Head of caudate nucleus (tissue), 42 donors: ENCODE measurements around the gene TRAF7.
A peak's percentile ranks its signal among the peaks of the same experiment; 100 is the strongest.

Source experiments
- DNase-seq, 42 donors: peaks; one replicate each; pipeline versions ENCODE4 v3.0.0 to v3.0.0-alpha.2; 2020 to 2021; ENCODE audit warnings: mixed read lengths in 7 of 42
- intact Hi-C: fragments of 100-400 bp; cut with DNase I; formaldehyde crosslinking; loops from one replicate; pipeline ENCODE4 v1.15.0; 2022

Gene TRAF7

GRCh38 chr16:2205967-2206313, 50.4 kb downstream of the TRAF7 start:
- DNase-seq, result no peak
- intact Hi-C loops, result no loop called here

- intact Hi-C loops, result no loop called here
- DNase-seq, result no peak
Measured at GRCh38 chr16:2206420-2206779, 50.8 kb downstream of the TRAF7 start.

DNA sequence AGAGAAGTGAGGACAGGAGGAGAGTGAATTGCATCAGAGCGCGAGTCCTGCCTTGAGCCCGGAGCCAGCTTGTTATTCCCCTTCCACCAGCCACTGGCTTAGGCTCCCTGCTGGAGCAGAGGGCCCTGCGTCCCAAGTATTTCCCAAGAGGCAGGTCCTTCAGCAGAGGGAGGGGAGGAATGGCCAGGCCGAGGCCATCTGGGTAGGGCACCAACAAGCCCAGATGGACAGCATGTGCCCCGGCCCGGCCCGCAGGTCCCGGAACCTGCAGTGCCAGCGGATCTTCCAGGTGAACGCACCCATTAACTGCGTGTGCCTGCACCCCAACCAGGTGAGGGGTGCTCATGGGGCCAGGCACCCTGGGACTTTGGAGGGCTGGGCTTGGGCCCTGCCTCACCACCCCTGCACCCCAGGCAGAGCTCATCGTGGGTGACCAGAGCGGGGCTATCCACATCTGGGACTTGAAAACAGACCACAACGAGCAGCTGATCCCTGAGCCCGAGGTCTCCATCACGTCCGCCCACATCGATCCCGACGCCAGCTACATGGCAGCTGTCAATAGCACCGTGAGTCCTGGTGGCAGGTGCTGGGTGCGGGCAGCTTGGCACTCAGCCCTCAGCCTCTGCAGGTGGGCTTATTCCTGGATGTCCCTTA, 51.3 kb downstream of the TRAF7 start:
- DNase-seq, result no peak
- intact Hi-C loops, result no loop called here

GRCh38 chr16:2207872-2208271, 52.3 kb downstream of the TRAF7 start:
- intact Hi-C loops, result no loop called here

DNA sequence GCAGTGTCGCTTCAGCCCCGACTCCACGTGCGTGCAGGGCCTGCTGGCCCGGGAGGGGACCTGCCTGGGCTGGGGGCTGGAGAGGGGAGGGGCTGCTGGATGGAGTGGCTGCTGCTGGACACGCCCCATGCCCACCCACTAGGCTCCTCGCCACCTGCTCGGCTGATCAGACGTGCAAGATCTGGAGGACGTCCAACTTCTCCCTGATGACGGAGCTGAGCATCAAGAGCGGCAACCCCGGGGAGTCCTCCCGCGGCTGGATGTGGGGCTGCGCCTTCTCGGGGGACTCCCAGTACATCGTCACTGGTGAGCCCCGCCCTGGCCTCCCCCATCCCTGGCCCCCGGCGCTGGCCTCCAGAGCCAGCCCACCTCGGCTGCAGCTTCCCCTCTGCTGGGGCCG, 52.7 kb downstream of the TRAF7 start:
- no peak for DNase-seq
- intact Hi-C loops, result no loop called here

More at GRCh38 chr16:2207872-2208271, 52.3 kb downstream of the TRAF7 start:
- DNase-seq, result no peak

DNA sequence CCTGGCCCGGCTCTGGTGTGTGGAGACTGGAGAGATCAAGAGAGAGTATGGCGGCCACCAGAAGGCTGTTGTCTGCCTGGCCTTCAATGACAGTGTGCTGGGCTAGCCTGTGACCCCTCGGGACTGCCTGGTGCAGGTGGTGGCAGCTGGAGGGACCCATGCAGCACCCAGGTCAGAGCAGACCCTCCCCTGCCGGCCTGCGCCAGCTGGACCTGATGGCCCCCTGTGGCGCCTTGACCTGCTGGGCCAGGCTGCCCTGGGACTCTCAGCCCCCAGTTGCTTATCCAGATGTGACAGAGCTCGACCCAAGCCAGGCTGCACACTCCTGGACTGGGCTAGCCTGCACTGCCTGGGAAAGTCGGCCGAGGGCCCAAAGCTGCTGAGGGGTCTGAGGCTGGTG, 53.2 kb downstream of the TRAF7 start:
- DNase-seq, result no peak
- intact Hi-C loops, result no loop called here

- intact Hi-C loops, result no loop called here
- DNase-seq, result no peak
Measured at GRCh38 chr16:2209258-2210008, 53.9 kb downstream of the TRAF7 start.

DNA sequence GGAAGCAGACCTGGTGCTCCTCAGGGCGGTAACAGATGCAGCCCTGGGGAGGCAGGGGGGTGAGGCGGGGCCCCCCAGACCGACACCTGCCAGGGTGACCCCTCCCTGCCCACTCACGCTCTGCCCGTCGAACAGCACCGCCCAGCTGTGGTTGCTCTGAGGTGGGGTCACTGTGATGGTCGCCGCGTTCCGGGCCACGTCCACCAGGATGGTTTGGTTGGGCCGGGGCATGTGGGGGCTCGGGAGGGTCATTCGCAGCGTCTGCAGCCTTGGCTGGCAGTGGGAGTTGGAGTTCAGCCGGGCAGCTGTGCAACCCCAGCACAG, 54.4 kb downstream of the TRAF7 start:
- DNase-seq, result no peak
- intact Hi-C loops, result no loop called here

DNA sequence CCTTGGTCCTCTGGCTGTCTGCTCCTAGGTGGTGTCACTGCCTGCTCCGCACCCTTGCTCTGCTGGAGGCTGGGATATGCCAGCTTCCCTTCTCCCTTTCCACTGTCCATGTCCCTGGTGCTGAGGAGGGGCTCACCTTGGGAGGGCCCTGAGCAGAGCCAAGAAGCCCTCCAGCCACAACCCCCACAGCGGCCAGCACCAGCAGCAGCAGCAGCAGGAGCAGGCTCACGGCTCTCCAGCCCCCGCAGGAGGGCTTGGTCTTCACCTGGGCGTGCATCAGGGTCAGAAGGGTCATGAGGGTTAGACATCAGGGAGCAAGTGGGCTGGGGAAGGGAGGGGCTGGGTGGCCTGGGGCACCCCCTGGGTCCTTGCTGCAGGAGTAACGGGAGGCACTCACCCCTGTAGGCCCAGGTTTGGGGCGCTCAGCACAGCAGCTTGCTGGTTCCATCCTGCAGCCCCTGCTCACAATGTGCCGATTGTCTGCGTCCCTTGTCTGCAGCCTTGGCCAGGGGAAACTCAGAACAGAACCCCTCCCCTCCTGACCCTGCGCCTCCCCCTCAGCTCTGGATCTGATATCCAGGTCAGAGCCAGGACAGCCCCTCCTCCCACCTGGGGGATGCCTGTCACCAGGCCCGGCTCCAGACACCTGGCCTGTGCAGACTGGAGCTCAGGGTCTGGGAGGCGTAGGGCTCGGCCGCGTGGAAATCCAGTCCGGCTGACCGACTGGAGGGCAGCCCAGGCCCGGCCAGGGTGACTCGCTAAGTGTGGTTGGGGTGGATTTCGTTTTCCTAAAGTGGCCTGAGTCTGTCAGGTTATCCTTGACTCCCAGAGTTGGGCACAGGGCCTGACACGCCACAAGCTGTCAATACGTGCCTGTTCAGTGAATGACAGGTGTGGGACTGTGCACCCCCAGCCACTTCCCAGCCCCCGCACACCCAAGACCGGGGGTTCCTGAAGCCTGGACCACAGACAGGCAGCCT, 55.1 kb downstream of the TRAF7 start, which contains the start of gene BRICD5:
TSS of gene BRICD5 (minus strand) at position 478 of the 980 bp plus-strand sequence. CDS start at position 448, 30 bp downstream.
- intact Hi-C loops, result no loop called here
- DNase-seq, result no peak

DNA sequence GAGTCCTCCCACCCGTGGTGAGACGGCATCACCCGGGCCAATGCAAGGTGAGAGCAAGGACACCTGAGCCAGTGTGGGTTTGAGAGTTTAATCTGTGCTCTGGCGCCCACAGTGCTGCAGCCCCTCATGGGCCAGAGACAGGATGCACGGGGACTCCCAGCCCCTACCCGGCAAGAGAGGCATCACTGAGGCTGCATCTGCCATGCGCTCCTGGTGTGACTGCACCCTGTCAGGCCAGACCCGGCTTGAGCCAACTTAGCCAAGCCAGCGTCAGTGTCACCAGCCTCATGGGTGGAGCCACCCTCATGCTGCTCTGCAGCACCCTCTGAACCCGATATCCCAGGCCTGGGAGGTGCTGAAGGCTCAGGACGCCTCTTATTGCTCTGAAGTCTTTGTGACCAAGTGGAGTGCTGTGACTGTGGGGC, 56.4 kb downstream of the TRAF7 start:
- DNase-seq, result no peak
- intact Hi-C loops, result no loop called here

DNA sequence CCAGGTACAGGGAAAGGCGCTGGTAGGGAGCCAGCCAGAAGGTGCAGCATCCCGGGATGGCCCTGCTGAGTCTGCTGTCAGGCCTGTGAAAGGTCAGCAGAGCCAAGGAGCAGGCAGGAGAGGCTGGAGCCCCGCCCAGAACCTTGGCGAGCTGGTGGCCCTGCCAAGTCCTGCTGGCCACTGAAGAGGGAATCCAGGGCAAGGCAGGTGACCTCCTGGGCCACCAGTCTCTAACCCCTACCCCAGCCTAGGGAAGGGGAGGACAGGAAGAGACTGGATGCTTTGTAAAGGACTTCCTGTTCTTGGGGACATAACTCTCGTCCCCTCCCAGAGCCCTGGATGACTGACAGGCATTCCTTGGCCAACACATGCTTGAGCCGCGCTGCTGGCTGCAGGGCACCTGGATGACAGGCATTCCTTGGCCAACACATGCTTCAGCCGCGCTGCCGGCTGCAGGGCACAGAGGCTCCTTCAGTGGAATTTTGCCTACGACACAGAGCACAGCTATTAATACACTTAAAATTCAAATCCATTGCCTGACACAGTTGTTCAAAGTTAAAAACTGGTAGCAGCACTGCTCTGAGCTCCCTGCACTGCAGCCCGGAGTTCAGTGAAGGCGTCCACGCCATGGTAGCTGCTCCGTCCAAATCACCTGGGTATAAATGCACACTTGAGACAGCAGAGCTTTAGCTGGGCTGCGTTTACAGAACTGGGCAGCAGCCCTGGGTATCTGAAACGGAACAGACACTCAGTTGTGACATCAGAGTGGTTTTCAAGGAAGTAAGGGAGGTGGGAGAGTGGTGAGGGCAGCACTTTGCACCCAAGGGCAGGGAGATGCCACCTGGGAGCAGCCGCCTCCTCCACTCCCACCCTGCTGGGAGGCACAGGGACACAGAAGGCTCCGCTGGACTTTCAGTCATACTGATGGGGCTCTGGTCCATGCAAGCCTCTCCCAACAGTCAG, 57.1 kb downstream of the TRAF7 start:
- no peak for DNase-seq
- intact Hi-C loops, result no loop called here

- intact Hi-C loops, result no loop called here
- DNase-seq, result no peak
Measured at GRCh38 chr16:2213817-2214718, 58.5 kb downstream of the TRAF7 start.

- DNase-seq, result no peak
- intact Hi-C loops, result no loop called here
Measured at GRCh38 chr16:2214719-2214968, 59.1 kb downstream of the TRAF7 start, which contains the start of gene PGP. TSS of gene PGP (minus strand) at chr16:2214840. CDS start at chr16:2214777, 63 bp downstream.

- intact Hi-C loops, result no loop called here
- no peak for DNase-seq
Measured at GRCh38 chr16:2216330-2216729, 60.7 kb downstream of the TRAF7 start.

DNA sequence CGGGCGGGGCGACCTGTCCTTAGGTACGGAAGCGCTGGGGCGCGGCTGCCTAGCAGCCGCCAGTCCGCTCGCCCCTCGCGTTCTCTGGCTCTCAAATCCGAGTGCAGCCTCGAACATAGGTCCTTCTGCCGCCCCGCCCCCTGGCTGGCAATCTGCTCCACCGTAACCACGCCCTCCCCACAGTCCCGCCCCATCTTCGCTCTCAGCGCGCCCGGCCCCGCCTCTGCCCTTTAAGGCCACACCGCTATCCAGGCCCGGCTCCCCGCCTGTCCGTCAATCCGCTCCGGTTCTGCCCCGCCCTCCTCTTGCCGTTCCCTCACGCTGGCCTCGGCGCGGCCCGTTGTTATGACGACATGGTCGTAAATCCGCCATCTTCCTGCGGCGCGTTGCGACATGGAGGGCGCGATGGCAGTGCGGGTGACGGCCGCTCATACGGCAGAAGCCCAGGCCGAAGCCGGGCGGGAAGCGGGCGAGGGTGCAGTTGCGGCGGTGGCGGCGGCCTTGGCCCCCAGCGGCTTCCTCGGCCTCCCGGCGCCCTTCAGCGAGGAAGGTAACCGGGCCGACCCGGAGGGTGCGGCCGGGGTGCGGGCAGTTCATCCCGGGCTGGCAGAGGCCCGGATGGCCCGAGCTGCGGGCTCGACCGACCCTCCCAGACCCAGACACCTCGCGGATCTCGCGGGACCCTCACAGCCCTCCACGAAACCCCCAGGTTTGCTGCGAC, 67.8 kb downstream of the TRAF7 start, which contains the start of gene E4F1:
TSS of gene E4F1 (plus strand) at position 371 of the 721 bp plus-strand sequence. CDS start at position 394, 23 bp downstream.
- DNase-seq, result peak; percentile 97 to 100 (median 99)
- intact Hi-C loops, result no loop called here

GRCh38 chr16:2223942-2224486, 68.4 kb downstream of the TRAF7 start:
- intact Hi-C loops, result no loop called here
- DNase-seq, result peak in 11 of 42 donors; percentile 20 to 53 (median 41)
